ENCODE results near the gene PAQR4.
A peak's percentile ranks its signal among the peaks of the same experiment; 100 is the strongest.
"Not testable (repeated sequence)": the region's sequence is repeated elsewhere in the genome, so short reads cannot be mapped to it uniquely, and the experiment has no call there.

PAQR4 gene

GRCh38 chr16:2968738-2969544 is at the start of gene PAQR4:
TSS of gene PAQR4 (plus strand) at chr16:2969348. CDS start at chr16:2969675, 327 bp downstream.
- peak; percentile 61 for DNase-seq

DNA sequence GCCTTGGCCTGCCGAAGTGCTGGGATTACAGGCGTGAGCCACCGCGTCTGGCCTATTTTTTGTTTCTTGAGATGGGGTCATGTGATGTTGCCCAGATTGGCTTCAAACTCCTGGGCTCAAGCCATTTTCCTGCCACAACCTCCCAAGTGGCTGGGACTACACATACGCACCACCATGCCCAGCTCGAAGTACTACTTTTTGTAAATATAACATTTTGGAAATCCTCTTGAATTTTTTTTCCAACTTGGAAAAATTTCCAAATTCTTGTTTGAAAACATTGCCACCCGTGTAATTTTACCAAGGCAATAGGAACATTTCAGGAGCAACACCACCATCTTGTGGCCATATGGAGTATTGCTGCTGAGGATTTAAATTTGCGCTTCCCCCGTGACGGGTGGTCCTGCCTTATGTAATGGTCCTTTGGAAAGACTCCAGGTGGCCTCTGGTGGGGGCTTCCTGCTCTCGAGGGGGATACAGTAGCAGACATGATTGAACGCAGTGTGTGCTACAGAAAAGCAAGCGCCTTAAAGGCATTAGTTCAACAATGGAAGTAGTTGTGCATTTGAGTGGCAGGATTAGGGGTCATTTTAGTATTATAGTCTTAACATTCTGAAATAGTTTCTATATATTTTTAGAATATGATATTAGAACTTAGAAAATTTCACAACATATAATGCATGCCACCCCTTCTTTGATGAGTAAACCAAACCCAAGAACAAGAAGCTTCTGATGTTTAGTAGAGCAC is 49.5 kb upstream of the PAQR4 start:
- DNase-seq, result no peak

DNA sequence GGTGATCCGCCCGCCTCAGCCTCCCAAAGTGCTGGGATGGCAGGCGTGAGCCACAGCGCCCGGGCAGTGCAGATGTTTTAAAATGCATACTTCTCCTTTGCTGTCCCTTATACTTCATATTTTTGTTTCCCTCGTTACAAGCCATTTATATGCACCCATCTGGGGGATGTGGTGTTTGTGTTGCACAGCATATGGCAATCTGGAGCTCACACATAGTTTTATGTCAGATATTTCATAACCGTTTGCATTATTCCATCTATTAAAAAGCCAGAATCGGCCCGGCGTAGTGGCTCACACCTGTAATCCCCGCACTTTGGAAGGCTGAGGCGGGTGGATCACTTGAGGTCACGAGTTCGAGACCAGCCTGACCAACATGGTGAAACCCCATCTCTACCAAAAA is 45.7 kb upstream of the PAQR4 start:
- DNase-seq, result no peak

GRCh38 chr16:2924901-2925755 is 44.0 kb upstream of the PAQR4 start:
- DNase-seq, result no peak

DNA sequence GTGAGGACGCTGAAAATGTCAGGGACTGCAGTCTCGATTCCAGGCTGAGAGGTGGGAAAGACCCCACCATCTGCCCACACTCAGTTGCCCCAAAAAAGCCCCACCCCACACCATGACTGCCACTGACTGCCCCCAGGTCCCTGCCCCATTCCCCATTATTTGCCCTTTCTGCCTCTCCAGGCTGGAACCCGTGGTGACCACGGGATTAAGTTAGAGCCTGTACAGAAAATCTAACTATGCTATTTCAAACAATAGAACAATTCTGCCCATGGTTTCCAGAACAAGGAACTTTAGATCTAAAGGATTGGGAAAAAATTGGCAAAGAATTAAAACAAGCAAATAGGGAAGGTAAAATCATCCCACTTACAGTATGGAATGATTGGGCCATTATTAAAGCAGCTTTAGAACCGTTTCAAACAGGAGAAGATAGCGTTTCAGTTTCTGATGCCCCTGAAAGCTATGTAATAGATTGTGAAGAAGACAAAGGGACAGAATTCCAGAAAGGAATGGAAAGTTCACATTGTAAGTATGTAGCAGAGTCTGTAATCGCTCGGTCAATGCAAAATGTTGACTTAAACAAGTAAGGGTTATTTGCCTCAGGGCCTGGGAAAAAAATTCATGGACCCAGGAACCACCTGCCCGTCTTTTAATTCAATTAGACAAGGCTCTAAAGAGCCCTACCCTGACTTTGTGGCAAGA is 43.0 kb upstream of the PAQR4 start:
- DNase-seq, result no peak

DNA sequence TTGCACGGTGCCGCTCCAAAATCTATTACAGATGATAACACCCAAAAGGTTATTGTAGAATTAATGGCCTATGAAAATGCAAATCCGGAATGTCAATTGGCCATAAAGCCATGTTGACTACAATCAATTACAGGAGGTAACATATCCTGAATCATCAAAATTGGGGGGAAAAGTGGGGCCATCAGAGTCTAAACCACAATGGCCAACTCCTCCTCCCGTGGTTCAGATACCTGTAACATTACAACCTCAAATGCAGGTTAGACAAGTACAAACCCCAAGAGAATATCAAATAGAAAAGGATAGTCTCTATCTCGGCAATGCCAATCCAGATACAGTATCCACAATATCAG is 42.5 kb upstream of the PAQR4 start:
- DNase-seq, result no peak

DNA sequence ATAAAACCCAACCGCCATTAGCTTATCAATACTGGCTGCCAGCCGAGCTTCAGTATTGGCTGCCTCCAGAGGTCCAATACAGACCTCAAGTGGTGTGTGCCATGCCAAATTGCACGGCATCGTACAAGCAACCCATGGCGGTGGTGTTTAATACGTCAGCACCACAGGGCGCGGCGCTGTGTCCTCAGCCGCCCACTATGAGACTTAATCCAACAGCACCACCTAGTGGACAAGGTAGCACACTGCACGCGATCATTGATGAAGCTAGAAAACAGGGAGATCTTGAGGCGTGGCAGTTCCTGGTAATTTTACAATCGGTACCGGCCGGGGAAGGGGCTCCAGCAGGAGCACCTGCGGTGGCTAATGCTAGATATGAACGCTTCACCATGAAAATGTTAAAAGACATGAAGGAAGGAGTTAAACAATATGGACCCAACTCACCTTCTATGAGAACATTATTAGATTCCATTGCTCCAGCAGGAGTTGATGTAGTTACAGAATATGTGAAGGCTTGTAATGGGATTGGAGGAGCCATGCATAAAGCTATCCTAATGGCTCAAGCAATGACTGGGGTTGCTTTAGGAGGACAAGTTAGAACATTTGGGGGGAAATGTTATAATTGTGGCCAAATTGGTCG is 42.0 kb upstream of the PAQR4 start:
- peak; percentile 59 for DNase-seq

DNA sequence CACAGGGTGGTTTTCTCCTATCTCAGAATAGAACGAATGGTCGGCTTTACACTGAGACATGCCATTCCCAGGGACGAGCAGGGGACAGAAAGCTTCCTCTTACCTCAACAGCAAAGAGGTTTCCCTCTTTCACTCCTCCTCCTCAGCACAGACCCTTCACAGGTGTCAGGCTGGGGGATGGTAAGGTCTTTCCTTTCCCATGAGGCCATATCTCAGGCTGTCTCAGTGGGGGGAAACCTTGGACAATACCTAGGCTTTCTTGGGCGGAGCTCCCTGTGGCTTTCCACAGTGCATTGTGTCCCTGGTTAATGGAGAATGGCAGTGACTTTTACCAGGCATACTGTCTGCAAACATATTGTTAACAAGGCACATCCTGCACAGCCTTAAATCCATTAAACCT is 41.0 kb upstream of the PAQR4 start:
- not testable (repeated sequence) for DNase-seq

- no peak for DNase-seq
Measured at GRCh38 chr16:2928796-2929195, 40.4 kb upstream of the PAQR4 start.

GRCh38 chr16:2929693-2930092 is 39.5 kb upstream of the PAQR4 start:
- DNase-seq, result no peak

GRCh38 chr16:2930236-2930635 is 38.9 kb upstream of the PAQR4 start:
- no peak for DNase-seq

DNA sequence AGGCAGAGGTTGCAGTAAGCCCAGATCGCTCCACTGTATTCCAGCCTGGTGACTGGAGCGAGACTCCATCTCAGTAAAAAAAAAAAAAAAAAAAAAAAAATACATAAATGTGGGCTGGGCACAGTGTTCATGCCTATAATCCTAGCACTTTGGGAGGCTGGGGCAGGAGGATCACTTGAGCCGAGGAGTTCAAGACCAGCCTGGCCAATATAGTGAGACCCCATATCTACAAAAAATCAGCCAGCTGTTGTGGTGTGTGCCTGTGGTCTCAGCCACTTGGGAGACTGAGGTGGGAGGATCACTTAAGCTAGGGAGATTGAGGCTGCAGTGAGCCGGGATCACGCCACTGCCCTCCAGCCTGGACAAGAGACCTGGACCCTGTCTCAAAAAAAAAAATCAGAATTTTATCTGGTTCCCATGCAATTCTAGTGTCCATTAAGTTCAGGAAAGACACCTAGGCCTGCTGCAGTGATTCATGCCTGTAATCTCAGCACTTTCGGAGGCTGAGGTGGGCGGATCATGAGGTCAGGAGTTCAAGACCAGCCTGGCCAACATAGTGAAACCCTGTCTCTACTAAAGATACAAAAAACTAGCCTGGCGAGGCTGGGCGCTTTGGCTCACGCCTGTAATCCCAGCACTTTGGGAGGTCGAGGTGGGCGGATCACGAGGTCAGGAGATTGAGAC is 37.8 kb upstream of the PAQR4 start:
- DNase-seq, result not testable (repeated sequence)

DNA sequence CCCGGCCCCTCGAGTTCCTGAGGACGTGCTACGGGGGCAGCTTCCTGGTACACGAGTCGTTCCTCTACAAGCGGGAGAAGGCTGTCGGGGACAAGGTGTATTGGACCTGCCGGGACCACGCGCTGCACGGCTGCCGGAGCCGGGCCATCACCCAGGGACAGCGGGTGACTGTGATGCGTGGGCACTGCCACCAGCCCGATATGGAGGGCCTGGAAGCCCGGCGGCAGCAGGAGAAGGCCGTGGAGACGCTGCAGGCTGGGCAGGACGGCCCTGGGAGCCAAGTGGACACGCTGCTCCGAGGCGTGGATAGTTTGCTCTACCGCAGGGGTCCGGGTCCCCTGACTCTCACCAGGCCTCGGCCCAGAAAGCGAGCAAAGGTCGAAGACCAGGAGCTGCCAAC is 36.0 kb upstream of the PAQR4 start:
- no peak for DNase-seq

- DNase-seq, result no peak
Measured at GRCh38 chr16:2933701-2934100, 35.4 kb upstream of the PAQR4 start.

DNA sequence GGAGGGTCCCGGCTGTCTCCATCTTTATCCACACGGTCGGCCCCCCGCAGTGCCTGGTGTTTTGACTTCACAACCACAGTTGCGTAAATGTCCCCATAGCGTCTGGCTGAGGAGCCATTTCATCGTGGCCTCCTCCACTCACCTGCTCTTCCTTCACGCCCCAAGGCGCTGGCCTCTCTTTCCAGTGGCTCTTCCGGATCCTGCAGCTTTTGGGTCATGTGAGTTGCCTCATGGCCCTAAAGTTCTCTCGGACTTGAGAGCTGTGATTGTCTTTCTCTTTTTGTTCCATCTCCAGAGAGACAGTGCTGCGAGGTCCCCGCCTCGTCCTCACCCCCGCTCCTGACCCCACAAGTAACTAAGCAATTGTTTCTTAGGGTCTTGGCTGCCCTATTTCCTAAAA is 34.7 kb upstream of the PAQR4 start:
- no peak for DNase-seq

- no peak for DNase-seq
Measured at GRCh38 chr16:2936436-2937011, 32.6 kb upstream of the PAQR4 start.

DNA sequence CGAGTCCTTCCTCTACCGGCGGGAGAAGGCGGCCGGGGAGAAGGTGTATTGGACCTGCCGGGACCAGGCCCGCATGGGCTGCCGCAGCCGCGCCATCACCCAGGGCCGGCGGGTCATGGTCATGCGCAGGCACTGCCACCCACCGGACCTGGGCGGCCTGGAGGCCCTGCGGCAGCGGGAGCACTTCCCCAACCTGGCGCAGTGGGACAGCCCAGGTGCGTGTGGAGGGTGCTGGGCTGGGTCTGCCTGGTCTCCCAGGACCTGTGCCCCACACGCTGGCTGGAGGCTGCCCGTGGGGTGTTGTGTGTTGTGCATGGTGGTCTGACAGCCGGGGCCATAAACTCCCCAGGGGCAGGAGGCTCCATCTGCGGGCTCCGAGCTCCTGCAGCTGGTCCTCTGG is 32.0 kb upstream of the PAQR4 start:
- no peak for DNase-seq

GRCh38 chr16:2938206-2938605 is 30.9 kb upstream of the PAQR4 start:
- DNase-seq, result no peak

DNA sequence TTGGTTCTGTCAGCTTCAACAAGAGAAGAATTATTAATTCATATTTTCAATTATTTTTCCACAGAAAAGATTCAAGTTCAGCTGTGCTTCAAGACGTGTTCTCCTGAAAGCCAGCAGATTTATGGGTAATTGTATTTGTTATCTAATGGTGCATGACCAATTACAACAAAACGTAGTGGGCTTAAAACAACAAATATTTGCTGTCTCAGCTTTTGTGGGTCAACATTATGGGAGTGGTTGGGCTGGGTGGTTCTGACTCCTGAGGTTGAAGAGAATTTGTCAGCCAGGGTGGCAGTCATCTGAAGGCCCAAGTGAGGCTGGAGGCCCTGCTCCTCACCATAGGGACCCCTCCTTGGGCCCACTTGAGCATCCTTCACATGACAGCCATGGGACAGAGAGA is 29.2 kb upstream of the PAQR4 start:
- DNase-seq, result no peak

DNA sequence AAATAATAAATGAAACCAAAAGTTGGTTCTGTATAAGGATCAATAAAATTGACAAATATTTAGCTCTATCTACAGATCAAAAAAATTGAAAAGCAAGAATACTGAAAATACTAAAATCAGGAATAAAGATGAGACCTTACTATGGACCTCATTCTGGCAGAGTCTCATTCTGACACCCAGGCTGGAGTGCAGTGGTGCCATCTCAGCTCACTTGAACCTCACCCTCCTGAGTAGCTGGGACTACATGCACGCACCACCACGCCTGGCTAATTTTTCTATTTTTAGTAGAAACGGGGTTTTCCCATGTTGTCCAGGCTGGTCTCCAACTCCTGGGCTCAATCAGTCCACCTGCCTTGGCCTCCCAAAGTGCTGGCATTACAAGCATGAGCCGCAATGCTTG is 27.1 kb upstream of the PAQR4 start:
- DNase-seq, result no peak

DNA sequence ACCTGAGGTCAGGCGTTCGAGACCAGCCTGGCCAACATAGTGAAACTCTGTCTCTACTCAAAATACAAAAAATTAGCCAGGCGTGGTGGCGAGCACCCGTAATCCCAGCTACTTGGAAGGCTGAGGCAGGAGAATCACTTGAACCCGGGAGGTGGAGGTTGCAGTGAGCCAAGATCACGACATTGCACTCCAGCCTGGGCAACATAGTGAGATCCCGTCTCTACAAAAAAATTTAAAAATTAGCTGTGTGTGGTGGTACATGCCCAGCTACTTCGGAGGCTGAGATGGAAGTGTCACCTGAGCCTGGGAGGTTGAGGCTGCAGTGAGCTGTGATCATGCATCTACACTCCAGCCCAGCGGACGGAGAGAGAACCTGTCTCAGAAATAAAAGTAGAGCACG is 25.4 kb upstream of the PAQR4 start:
- DNase-seq, result not testable (repeated sequence)

All from DMS 273 treated with DMSO at 0.1 percent for 48 hours (cell line).